ENCODE measurements around the gene FAM83D. TPM values are rescaled to one million over a fixed set of nuclear protein-coding genes. Genes with fewer than 3 reads are reported as not detected.

FAM83D gene
- total RNA-seq, 1 donor from 2014 or later, result 20.4 TPM

DNA sequence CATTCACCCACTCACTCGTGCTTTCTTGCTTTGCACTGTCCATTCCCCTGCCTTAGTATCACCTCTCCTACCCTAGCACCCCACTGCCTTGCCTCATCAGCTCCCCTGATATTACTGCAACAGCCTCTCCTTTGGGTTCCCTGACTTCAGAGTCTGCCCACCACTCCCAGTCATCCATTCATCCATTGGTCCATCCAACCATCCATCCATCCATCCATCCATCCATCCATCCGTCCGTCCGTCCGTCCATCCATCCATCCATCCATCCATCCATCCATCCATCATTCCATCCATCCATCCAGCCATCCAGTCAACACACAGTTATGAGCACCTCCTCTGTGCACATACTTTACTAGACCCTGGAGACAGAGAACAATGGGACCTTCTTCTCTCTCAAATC lies 22.9 kb upstream of the FAM83D start:
- Histone ChIP-seq H3K27ac (no peak overlapping the region), H3K4me1 (no peaks in the 10 kb centered on the region), H3K9me3 (no peaks in the 10 kb centered on the region), H3K4me3 (no peak overlapping the region), H3K27me3 (no peaks in the 10 kb centered on the region), H3K36me3 (no peaks in the 10 kb centered on the region)
- intact Hi-C loops (cut with DNase I), result no loop called here
- no peak for DNase-seq (ENCODE audit: extremely low spot score in 2 of 2)
- TF ChIP-seq POLR2A (IDR thresholded peaks at IDR 0.05) (no peak), POLR2AphosphoS5 (IDR thresholded peaks at IDR 0.05; ENCODE audit: insufficient read depth in 1 of 2, low read depth in 1 of 2) (no peak)
- TF ChIP-seq, protein P1, sequence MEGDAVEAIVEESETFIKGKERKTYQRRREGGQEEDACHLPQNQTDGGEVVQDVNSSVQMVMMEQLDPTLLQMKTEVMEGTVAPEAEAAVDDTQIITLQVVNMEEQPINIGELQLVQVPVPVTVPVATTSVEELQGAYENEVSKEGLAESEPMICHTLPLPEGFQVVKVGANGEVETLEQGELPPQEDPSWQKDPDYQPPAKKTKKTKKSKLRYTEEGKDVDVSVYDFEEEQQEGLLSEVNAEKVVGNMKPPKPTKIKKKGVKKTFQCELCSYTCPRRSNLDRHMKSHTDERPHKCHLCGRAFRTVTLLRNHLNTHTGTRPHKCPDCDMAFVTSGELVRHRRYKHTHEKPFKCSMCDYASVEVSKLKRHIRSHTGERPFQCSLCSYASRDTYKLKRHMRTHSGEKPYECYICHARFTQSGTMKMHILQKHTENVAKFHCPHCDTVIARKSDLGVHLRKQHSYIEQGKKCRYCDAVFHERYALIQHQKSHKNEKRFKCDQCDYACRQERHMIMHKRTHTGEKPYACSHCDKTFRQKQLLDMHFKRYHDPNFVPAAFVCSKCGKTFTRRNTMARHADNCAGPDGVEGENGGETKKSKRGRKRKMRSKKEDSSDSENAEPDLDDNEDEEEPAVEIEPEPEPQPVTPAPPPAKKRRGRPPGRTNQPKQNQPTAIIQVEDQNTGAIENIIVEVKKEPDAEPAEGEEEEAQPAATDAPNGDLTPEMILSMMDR (IDR thresholded peaks at IDR 0.05), result no peak

DNA sequence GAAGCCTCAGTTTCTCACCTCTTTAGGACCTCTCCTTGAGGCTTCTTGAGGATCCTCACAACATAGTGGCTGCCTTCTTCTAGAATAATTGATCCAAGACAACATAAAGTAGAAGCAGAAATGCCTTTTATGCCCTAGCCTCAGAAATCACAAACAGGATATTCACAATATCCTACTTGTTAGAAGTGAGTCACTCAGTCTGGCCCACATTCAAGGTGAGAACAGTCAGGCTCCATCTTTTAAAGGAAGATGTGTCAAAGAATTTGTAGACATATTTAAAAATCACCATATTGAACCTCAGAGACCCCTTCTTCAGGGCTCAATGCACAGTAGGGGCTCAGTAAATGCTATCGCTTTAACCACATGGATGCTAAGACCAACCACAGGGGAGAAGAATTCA lies 20.8 kb upstream of the FAM83D start:
- no peak for DNase-seq (ENCODE audit: extremely low spot score in 2 of 2)
- Histone ChIP-seq H3K9me3 (no peaks in the 10 kb centered on the region), H3K4me1 (no peaks in the 10 kb centered on the region), H3K4me3 (no peak overlapping the region), H3K27me3 (no peaks in the 10 kb centered on the region), H3K36me3 (no peaks in the 10 kb centered on the region), H3K27ac (no peak overlapping the region)
- intact Hi-C loops (cut with DNase I), result no loop called here
- TF ChIP-seq POLR2AphosphoS5 (IDR thresholded peaks at IDR 0.05; ENCODE audit: insufficient read depth in 1 of 2, low read depth in 1 of 2) (no peak), POLR2A (IDR thresholded peaks at IDR 0.05) (no peak)
- TF ChIP-seq, protein P1 (IDR thresholded peaks at IDR 0.05), result no peak

DNA sequence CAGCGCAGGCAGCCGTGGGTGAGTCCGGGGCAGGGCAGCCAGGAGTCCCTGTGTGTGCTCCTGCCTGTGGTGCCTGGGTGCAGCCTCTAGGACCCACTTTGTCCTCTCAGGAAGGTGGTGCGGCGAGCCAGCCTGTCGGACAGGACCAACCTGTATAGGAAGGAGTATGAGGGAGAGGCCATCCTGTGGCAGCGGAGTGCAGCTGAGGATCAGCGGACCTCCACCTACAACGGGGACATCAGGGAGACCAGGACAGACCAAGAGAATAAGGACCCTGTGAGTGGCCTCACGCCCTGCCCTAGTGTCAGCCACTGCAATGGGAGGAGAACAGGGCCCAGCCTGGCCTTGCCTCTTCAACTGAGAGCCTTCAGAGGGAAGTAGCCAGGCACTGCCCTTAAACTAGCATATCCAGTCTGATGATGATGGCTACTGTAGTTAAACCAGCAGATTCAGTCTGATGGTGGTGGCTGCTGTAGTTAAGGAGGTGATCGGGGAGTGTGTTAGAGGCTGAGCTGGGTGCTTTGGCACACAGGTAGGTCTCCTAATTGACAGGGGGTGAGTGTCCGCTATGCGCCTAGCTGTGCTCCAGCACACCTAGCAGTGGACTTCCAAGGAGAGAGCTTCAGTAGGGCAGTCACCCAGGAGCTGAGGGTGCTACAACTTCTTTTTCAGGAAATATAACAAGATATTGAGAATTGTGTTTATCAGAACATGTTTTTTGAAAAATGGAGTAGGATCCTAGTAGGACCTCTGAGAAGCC lies 18.1 kb upstream of the FAM83D start:
- Histone ChIP-seq H3K27me3 (no peaks in the 10 kb centered on the region), H3K4me1 (no peaks in the 10 kb centered on the region), H3K27ac (no peak overlapping the region), H3K9me3 (no peaks in the 10 kb centered on the region), H3K4me3 (no peak overlapping the region), H3K36me3 (no peaks in the 10 kb centered on the region)
- TF ChIP-seq POLR2A (IDR thresholded peaks at IDR 0.05) (no peak), POLR2AphosphoS5 (IDR thresholded peaks at IDR 0.05; ENCODE audit: insufficient read depth in 1 of 2, low read depth in 1 of 2) (no peak)
- TF ChIP-seq, protein P1 (IDR thresholded peaks at IDR 0.05), result no peak
- intact Hi-C loops (cut with DNase I), result no loop called here
- no peak for DNase-seq (ENCODE audit: extremely low spot score in 2 of 2)

DNA sequence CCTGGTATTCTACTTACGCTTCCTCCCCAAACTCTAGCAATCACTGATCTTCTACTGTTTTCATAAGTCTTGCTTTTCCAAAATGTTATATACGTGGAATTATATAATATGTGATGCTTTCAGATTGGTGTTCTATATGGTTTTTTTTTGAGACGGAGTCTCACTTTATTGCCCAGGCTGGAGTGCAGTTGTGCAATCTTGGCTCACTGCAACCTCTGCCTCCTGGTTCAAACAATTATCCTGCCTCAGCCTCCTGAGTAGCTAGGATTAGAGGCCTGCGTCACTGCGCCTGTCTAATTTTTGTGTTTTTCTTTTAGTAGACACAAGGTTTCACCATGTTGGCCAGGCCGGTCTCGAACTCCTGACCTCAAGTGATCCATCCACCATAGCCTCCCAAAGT lies 10.9 kb upstream of the FAM83D start:
- H3K9me3 ChIP-seq, result no peaks in the 10 kb centered on the region
- H3K4me3 ChIP-seq, result no peak overlapping the region
- no peak for DNase-seq (ENCODE audit: extremely low spot score in 2 of 2)
- TF ChIP-seq POLR2A (IDR thresholded peaks at IDR 0.05), result no peak
- TF ChIP-seq, protein P1 (IDR thresholded peaks at IDR 0.05), result no peak
- TF ChIP-seq POLR2AphosphoS5 (IDR thresholded peaks at IDR 0.05; ENCODE audit: insufficient read depth in 1 of 2, low read depth in 1 of 2), result no peak
- no peak overlapping the region for H3K27ac ChIP-seq
- H3K36me3 ChIP-seq, result no peaks in the 10 kb centered on the region
- no peaks in the 10 kb centered on the region for H3K27me3 ChIP-seq
- intact Hi-C loops (cut with DNase I), result no loop called here
- H3K4me1 ChIP-seq, result no peaks in the 10 kb centered on the region

DNA sequence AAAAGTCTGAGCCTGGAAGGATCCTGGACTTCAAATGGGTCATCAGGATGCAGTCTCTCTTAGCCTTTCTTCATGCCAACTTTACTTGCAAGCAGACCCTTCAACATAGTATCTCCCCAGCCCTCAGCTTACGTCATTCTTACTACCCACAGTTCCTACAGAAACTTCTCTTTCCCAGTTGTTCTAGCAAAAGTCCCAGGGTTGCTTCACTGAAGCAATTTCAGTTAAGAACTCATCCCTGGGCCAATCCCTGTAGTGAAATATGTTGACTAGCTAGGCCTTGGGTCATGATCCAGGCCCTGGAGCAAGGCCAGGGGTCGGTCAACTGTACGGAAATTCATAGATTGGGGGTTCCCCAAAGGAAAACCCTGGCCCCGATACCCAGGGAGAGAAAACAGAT lies 8.6 kb upstream of the FAM83D start:
- no peak overlapping the region for H3K27ac ChIP-seq
- no peaks in the 10 kb centered on the region for H3K4me1 ChIP-seq
- no peak for DNase-seq (ENCODE audit: extremely low spot score in 2 of 2)
- no peaks in the 10 kb centered on the region for H3K9me3 ChIP-seq
- no peaks in the 10 kb centered on the region for H3K27me3 ChIP-seq
- H3K4me3 ChIP-seq, result no peak overlapping the region
- intact Hi-C loops (cut with DNase I), result no loop called here
- TF ChIP-seq, protein P1 (IDR thresholded peaks at IDR 0.05), result no peak
- no peaks in the 10 kb centered on the region for H3K36me3 ChIP-seq

All from vagina (tissue), 2 donors.